Lower lobe of right lung (tissue), 2 donors: Measurements from ENCODE around the gene MOB1A. TPM values are rescaled to one million over a fixed set of nuclear protein-coding genes. Genes with fewer than 3 reads are reported as not detected.
A peak's percentile ranks its signal among the peaks of the same experiment; 100 is the strongest.

Experiments used
- ATAC-seq, 2 donors: fragments of 200-7000 bp; cut with Tn5 transposase; one replicate each; pipeline ENCODE4 v1.9.1; 2020 to 2022; ENCODE audit warnings: mild to moderate bottlenecking in 2 of 2, moderate library complexity in 2 of 2
- DNase-seq: peaks from one replicate; pipeline ENCODE4 v3.0.0-alpha.2; 2020
- H3K27ac ChIP-seq: fragments of 200-600 bp; one replicate; pipeline ENCODE4 v1.8.0; 2022
- H3K27me3 ChIP-seq: fragments of 200-600 bp; one replicate; pipeline ENCODE4 v1.8.0; 2022; ENCODE audit warnings: low read depth
- H3K36me3 ChIP-seq: fragments of 200-600 bp; one replicate; pipeline ENCODE4 v1.8.0; 2022; ENCODE audit warnings: mild to moderate bottlenecking
- H3K4me1 ChIP-seq: fragments of 200-600 bp; one replicate; pipeline ENCODE4 v1.8.0; 2022
- H3K4me3 ChIP-seq: fragments of 200-600 bp; one replicate; pipeline ENCODE4 v1.8.0; 2022; ENCODE audit warnings: mild to moderate bottlenecking
- H3K9me3 ChIP-seq: fragments of 200-600 bp; one replicate; pipeline ENCODE4 v1.8.0; 2022
- CTCF ChIP-seq: fragments of 200-600 bp; IDR thresholded peaks from one replicate; pipeline ENCODE4 v1.8.0; 2022; ENCODE audit warnings: antibody characterized with exemption, mild to moderate bottlenecking
- intact Hi-C: fragments of 100-400 bp; cut with DNase I; formaldehyde crosslinking; loops from one replicate; pipeline ENCODE4 v1.11.0; 2022
- long read RNA-seq: library from polyadenylated mRNA; unstranded; transcript quantifications from one replicate; pipeline ENCODE4 v2.0.0, GENCODE V29; 2021
- total RNA-seq: library from RNA; stranded (reverse); fragmentation: NEBNext Ultra II Directional; extraction: Animal tissue kit (Norgen Biotek cat#: 25700); gene quantifications from one replicate; pipeline ENCODE4 v1.2.1, GENCODE V29; 2021
- donor health status: DM: no; HTN: yes; CAD: no; lungs with severe emphysema.

Gene MOB1A
- 146 TPM for total RNA-seq
- long read RNA-seq, full-length matches to known transcripts, result 90 of 151 reads
- long read RNA-seq, partial matches to known transcripts, result 24 of 151 reads
- long read RNA-seq, other reads (novel, unspliced or antisense), result 37 of 151 reads

- Histone ChIP-seq H3K9me3 (no peaks in the 10 kb centered on the region), H3K27me3 (no peaks in the 10 kb centered on the region), H3K4me3 (peak within 1 kb of the TSS; percentile 71), H3K27ac (peak within 1 kb of the TSS; percentile 89), H3K36me3 (peaks cover 6% of the 10 kb centered on the region), H3K4me1 (peaks cover 46% of the 10 kb centered on the region)
- peak; percentile 99 for ATAC-seq
- intact Hi-C loops, result no loop called here
- TF ChIP-seq CTCF, result no peak
- DNase-seq, result peak; percentile 97
Measured at GRCh38 chr2:74178211-74179062, at the start of gene MOB1A. TSS of gene MOB1A (minus strand) at chr2:74178879. CDS start at chr2:74178674, 205 bp downstream.

GRCh38 chr2:74227646-74228045 lies 49.0 kb upstream of the MOB1A start:
- ATAC-seq (no peak), DNase-seq (no peak)

GRCh38 chr2:74226648-74227213 lies 48.1 kb upstream of the MOB1A start:
- H3K36me3 ChIP-seq, result no peaks in the 10 kb centered on the region
- H3K27ac ChIP-seq, result no peak overlapping the region
- no peaks in the 10 kb centered on the region for H3K4me1 ChIP-seq
- no peaks in the 10 kb centered on the region for H3K27me3 ChIP-seq
- no peaks in the 10 kb centered on the region for H3K9me3 ChIP-seq
- intact Hi-C loops, result no loop called here
- DNase-seq (no peak), ATAC-seq (peak in 1 of 2 donors; percentile 9)
- TF ChIP-seq CTCF, result no peak
- H3K4me3 ChIP-seq, result no peak overlapping the region

More at GRCh38 chr2:74227646-74228045, 49.0 kb upstream of the MOB1A start:
- Histone ChIP-seq H3K9me3 (no peaks in the 10 kb centered on the region), H3K27ac (no peak overlapping the region), H3K36me3 (no peaks in the 10 kb centered on the region), H3K4me1 (no peaks in the 10 kb centered on the region), H3K4me3 (no peak overlapping the region), H3K27me3 (no peaks in the 10 kb centered on the region)
- TF ChIP-seq CTCF, result no peak
- intact Hi-C loops, result no loop called here

- no peak overlapping the region for H3K4me3 ChIP-seq
- ATAC-seq (no peak), DNase-seq (no peak)
- H3K36me3 ChIP-seq, result no peaks in the 10 kb centered on the region
- H3K9me3 ChIP-seq, result no peaks in the 10 kb centered on the region
- intact Hi-C loops, result no loop called here
- no peak for TF ChIP-seq CTCF
- no peaks in the 10 kb centered on the region for H3K4me1 ChIP-seq
- H3K27me3 ChIP-seq, result no peaks in the 10 kb centered on the region
- H3K27ac ChIP-seq, result no peak overlapping the region
Measured at GRCh38 chr2:74225698-74226459, 47.2 kb upstream of the MOB1A start.
